Middle frontal gyrus (tissue), 1 donor: ENCODE data around the gene POLR3F.
"Not testable (repeated sequence)": the region's sequence is repeated elsewhere in the genome, so short reads cannot be mapped to it uniquely, and the experiment has no call there.

Source experiments
- DNase-seq: peaks from one replicate; pipeline ENCODE4 v3.0.0-alpha.2; 2015; ENCODE audit warnings: low spot score; ENCODE audit errors: extremely low spot score

The POLR3F gene

GRCh38 chr20:18466894-18467730 is at the start of gene POLR3F, which contains the start of gene DZANK1:
Gene POLR3F, plus strand, starts transcription at chr20:18467390. Its CDS starts 117 bp downstream, at chr20:18467507.
Gene DZANK1, minus strand, starts transcription at chr20:18467030. Its CDS starts 1,672 bp downstream, at chr20:18465358.
- DNase-seq = peak; percentile 87

- DNase-seq = no peak
Measured at GRCh38 chr20:18421608-18422007, 45.6 kb upstream of the POLR3F start.

GRCh38 chr20:18427214-18427613 is 40.0 kb upstream of the POLR3F start:
- DNase-seq = no peak

- no peak for DNase-seq
Measured at GRCh38 chr20:18428490-18429173, 38.6 kb upstream of the POLR3F start.

GRCh38 chr20:18430172-18430826 is 36.9 kb upstream of the POLR3F start:
- no peak for DNase-seq

GRCh38 chr20:18431206-18431605 is 36.0 kb upstream of the POLR3F start:
- DNase-seq = no peak

- DNase-seq = no peak
Measured at GRCh38 chr20:18436847-18437246, 30.3 kb upstream of the POLR3F start.

GRCh38 chr20:18440403-18440802 is 26.8 kb upstream of the POLR3F start:
- DNase-seq = no peak

- no peak for DNase-seq
Measured at GRCh38 chr20:18443886-18444285, 23.3 kb upstream of the POLR3F start.

GRCh38 chr20:18456600-18456999 is 10.6 kb upstream of the POLR3F start:
- no peak for DNase-seq

GRCh38 chr20:18465536-18466200 is 1.5 kb upstream of the POLR3F start:
- no peak for DNase-seq

- DNase-seq = no peak
Measured at GRCh38 chr20:18466574-18466893, 656 bp upstream of the POLR3F start.

- no peak for DNase-seq
Measured at GRCh38 chr20:18477218-18477617, 10.0 kb downstream of the POLR3F start.

- DNase-seq = no peak
Measured at GRCh38 chr20:18477821-18478220, 10.6 kb downstream of the POLR3F start.

- DNase-seq = no peak
Measured at GRCh38 chr20:18481596-18481995, 14.4 kb downstream of the POLR3F start.

GRCh38 chr20:18488301-18488700 is 21.1 kb downstream of the POLR3F start:
- DNase-seq = no peak

- DNase-seq = no peak
Measured at GRCh38 chr20:18496042-18496441, 28.9 kb downstream of the POLR3F start.

- DNase-seq = peak; percentile 76
Measured at GRCh38 chr20:18496740-18497592, 29.8 kb downstream of the POLR3F start, which contains the start of gene RBBP9. Gene RBBP9, minus strand, starts transcription at chr20:18497225. Its CDS starts 58 bp downstream, at chr20:18497167.

- DNase-seq = no peak
Measured at GRCh38 chr20:18497603-18498002, 30.4 kb downstream of the POLR3F start.

GRCh38 chr20:18501672-18502071 is 34.5 kb downstream of the POLR3F start:
- not testable (repeated sequence) for DNase-seq
